ENCODE results near the gene EP400.

Gene EP400

DNA sequence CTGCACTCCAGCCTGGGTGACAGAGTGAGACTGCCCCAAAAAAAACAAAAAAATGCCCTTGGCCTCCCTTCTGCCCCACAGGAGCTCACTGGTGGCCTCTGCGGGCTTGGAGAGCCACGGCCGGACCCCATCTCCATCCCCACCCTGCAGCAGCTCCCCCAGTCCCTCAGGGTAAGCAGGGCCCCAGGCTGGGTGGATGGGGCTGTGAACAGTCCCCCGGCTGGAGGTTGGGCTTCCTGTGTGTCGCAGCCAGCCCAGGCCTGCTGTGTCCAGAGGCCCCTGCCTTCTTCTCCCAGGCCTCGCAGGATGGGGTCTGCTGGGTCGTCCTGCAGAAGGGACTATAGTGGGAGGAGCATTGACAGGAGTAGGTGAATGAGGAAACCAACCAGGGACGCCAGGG, 36.1 kb upstream of the EP400 start:
- no peak for DNase-seq

DNA sequence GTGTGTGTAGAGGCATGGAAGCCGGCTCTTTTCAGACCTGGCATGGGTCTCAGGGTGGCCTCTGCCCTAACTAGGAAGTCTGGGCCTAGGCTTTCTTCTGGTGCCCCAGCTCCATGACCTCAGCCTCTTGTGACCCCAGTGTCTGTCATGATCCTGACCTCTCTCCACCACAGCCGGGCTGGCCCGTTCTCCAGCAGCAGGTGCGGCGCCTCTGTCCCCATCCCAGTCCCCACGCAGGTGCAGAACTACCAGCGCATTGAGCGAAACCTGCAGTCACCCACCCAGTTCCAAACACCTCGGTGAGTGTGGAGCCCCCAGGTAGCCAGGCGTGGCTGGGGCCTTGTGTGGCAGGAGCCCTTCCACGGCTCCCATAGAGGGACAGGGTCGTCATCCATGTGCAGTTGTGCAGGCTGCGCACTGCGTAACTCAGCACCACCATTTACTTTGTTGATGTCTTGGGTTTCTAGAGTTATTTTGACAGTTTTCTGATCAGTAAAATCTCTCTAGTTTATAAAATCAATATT, 35.5 kb upstream of the EP400 start:
- DNase-seq, result no peak

DNA sequence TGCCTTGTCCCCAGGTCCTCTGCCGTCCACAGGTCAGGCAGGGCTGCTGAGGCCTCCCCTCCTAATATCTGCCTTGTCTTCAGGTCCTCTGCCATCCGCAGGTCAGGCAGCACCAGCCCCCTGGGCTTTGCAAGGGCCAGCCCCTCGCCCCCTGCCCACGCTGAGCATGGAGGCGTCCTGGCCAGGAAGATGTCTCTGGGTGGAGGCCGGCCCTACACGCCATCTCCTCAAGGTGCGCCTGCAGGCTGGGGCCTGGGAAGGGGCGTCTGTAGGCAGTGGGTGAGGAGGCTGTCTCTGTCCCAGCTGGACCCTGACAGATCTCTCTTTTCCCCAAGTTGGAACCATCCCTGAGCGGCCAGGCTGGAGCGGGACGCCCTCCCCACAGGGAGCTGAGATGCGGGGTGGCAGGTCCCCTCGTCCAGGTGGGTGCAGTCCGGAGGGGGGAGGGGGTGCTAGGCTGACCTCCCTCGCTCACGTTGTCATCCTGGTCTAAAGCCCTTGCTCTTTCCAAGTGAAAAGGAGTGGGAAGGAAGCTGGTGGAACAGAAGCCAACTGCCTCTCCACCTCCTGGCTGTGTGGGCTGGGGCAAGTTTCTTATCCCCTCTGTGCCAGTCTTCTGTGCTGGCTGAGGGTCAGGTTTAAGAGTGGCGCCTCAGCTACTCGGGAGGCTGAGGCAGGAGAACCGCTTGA, 34.6 kb upstream of the EP400 start:
- DNase-seq, result no peak

DNA sequence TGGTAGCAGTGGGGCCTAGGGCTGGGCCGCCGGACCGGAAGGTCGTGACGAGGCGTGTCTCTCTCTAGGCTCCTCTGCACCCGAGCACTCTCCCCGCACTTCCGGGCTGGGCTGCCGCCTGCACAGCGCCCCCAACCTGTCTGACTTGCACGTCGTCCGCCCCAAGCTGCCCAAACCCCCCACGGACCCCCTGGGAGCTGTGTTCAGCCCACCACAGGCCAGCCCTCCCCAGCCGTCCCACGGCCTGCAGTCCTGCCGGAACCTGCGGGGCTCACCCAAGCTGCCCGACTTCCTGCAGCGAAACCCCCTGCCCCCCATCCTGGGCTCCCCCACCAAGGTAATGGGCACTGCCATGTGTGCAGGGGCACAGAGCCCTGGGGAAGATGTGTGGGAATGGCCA, 33.9 kb upstream of the EP400 start:
- DNase-seq, result no peak

DNA sequence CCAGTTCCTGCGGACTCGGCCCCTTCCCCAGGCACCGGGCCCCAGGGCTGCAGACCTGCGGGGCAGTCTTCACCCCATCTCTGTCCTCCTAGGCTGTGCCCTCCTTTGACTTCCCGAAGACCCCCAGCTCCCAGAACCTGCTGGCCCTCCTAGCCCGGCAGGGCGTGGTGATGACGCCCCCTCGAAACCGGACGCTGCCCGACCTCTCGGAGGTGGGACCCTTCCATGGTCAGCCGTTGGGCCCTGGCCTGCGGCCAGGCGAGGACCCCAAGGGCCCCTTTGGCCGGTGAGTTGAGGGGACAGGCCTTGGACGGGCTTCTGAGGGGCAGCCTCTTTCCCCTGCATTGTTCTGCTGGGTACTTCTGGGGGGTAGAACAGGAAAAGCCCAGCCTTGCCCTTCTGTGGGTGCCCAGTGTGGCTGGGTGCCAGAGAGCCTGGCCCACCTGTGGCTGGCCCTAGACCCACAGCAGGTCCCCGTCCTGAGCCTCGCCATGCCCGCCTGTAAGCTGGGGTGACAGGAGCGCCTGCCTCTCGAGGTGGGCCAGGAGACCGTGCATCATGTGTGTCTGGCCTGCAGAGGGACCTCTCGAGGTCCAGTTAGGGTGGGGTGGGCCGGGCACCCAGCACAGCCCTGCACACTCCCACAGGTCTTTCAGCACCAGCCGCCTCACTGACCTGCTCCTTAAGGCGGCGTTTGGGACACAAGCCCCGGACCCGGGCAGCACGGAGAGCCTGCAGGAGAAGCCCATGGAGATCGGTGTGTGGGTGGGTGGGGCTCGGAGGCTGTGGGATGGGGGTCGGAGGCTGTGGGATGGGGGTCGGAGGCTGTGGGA, 33.2 kb upstream of the EP400 start:
- DNase-seq, result no peak

DNA sequence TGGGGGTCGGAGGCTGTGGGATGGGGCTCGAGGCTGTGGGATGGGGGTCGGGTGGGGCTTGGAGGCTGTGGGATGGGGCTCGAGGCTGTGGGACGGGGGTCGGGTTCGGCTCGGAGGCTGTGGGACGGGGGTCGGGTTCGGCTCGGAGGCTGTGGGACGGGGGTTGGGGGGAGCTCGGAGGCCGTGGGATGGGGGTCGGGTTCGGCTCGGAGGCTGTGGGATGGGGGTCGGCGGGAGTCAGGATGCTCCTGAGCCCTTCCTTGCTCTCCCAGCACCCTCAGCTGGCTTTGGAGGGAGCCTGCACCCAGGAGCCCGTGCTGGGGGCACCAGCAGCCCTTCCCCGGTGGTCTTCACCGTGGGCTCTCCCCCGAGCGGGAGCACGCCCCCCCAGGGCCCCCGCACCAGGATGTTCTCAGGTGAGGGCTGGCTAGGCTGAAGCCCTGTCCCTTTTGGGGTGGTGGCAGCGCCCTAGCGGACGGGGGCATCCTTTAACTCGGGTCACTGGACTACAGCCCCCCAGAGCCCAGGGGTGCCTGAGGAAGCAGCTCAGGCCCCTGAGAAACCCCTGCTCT, 32.5 kb upstream of the EP400 start:
- DNase-seq, result no peak

DNA sequence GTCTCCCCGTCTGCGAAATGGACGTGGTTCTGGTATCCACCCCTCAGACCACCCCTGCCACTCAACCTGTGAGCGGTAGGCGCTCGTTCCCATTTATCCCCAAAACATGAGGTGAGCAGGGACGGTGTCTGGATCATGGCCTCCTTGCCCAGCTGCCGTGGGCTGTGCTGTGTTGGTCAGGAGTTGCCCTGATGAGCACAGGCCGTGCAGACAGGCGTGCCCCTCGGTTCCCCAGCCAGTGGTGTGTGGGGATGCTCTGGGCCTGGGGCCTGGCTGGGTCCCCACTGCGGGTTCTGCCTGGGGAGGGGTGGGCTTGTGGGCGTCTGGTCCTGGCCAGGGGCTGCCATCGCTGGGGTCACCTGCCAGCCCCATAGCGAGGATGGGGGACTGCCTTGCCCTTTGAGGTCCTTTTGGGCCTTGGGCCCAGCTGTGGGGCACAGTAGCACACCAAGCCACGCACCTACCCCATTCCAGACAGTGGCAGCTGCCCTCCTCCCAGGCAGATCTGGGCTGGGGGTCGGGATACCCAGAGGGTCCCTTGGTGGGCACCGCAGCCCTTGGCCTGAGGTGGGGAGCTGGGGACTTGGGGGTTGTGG, 31.9 kb upstream of the EP400 start:
- DNase-seq, result no peak

DNA sequence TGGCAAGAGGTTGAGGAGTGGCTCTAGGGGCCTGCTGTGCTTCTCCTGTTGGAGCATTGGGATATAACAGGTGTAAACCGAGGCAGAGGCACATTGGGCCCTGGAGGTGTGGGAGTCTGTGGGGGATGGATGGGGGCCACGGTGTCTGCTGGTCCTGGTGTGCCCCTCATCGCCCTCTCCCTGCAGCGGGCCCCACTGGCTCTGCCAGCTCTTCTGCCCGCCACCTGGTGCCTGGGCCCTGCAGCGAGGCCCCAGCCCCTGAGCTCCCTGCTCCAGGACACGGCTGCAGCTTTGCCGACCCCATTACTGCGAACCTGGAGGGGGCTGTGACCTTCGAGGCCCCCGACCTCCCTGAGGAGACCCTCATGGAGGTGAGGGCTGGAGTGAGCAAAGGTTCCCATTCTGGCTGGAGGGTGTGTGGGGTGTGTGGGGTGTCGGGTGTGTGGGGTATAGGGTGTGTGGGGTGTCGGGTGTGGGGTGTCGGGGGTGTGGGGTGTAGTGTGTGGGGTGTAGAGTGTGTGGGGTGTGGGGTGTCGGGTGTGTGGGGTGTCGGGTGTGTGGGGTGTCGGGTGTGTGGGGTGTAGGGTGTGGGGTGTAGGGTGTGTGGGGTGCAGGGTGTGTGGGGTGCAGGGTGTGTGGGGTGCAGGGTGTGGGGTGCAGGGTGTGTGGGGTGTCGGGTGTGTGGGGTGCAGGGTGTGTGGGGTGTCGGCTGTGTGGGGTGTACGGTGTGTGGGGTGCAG, 31.3 kb upstream of the EP400 start:
- DNase-seq, result no peak

DNA sequence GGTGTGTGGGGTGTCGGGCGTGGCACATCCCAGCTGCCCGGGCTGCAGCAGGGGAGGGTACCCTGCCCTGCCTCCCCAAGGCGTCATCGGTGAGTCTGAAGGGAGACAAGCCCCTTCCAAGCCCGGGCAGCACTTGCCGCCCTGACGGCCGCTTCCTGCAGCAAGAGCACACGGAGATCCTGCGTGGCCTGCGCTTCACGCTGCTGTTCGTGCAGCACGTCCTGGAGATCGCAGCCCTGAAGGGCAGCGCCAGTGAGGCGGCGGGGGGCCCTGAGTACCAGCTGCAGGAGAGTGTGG, 30.7 kb upstream of the EP400 start:
- DNase-seq, result no peak

DNA sequence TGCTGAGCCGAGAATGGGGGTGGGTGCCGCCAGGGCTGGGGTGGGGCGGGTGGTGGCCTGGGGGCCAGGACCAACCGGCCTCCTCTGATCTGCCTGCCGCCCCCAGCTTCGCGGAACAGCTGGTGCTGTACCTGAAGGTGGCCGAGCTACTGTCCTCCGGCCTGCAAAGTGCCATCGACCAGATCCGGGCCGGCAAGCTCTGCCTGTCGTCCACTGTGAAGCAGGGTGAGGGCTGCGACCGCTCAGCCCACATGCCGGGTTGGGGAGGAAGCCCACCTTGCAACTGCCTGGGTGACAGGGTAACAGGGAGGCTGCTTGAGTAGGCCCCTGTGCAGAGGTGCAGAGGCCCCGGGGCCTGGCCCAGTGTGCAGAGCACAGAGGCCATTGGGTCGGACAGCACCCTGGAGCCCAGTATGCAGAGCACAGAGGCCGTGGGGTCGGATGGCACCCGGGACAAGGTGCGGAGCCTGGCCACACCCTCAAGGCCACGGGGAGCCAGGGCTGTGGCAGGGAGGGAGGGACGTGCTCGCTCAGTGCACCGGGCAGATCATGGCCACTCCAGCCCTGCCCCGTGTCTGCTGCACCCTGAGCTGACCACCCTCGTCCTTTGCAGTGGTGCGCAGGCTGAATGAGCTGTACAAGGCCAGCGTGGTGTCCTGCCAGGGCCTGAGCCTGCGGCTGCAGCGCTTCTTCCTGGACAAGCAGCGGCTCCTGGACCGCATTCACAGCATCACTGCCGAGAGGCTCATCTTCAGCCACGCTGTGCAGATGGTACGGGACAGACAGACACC, 30.2 kb upstream of the EP400 start:
- no peak for DNase-seq

DNA sequence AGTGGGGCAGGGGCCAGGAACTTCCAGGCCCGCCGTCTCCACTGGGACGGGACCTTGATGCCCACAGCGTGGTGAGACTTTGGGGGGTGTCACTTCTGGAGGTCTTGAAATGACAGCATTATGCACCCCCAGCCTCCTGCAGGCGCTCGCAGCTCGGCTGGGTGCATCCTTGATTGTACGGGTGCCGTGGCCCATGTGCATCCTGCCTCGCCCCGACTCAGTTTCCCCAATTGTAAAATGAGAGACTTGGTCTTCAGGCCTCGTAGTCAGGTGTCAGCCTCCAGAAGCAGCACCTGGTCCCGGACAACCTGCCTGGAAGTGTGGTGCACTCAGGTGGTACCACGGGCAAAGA, 29.6 kb upstream of the EP400 start:
- no peak for DNase-seq

DNA sequence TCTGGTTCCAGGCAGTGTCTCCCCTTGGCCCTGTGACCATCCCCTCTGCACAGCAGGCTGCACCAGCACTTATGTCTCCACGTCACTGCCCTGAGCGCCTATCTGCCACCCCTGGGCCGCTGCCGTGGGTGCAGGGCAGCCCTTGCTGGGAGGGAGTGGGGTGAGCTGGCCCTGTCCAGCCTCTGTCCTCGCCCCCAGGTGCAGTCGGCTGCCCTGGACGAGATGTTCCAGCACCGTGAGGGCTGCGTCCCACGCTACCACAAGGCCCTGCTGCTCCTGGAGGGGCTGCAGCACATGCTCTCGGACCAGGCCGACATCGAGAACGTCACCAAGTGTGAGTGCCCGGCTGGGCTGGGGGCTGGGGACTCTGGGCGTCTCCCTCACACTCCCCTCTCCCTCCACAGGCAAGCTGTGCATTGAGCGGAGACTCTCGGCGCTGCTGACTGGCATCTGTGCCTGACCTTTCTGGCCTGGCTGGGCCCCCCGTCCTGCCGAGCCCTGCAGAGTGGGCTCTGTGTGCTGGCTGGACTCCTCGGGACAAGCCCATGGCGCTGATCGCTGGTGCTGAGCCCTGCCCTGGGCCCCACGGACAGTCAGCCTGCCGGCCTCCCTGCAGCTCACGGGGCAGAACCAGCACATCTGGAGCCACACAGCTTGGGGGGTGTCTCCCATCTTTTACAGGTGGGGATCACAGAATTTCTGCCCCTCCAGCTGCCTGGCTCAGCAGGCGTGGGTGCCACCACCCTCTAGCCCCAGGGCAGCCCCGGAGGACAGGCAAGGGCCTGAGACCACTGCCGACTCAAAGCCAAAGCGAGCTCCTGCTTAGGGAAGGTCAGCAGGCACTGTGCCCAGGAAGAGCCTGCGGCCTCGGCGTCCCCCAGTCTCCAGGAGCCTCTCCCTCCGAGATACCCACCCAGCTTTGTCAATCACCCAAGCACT, 28.6 kb upstream of the EP400 start:
- DNase-seq, result no peak

DNA sequence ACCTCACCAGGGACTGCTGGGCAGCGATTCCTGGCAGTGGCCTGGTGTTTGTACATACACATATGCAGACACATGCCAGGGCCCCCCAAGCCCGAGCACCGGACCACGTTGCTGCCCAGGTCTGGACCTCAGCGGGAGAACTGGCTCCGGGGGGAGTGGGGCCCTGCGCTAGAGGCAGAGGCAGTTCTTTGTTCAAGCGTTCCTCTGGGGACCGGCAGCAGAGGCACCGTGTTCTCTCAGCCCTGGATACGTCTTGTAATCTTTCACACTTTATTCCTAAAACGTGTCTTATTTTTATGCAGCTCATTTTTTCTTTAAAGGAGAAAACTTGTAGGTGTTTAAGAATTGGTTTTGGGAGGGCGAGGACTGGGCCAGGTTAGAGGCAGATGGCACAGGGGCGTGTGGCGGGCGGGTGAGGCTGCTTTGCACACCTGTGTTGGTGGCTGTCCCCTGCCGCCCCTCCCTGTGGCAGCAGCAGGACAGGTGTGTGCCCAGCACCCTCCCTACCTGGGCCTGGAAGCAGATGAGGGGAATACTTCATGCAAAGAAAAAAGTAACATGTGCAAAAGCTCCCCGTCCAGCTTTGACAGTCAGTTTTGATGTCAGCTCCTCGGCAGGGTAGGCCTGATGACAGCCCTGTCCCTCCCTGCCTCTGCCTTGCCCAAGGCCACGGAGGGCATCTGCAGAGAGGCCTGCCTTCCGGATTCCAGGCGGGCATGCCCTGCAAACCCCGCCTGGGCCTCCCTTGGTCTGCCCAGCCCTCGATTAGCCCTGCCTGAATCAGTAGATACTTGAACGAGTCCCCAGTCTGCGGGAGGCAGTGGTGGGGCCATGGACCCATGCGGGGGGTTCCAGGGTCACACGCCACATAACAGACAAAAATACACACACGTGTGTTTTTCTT, 27.6 kb upstream of the EP400 start:
- DNase-seq, result no peak

DNA sequence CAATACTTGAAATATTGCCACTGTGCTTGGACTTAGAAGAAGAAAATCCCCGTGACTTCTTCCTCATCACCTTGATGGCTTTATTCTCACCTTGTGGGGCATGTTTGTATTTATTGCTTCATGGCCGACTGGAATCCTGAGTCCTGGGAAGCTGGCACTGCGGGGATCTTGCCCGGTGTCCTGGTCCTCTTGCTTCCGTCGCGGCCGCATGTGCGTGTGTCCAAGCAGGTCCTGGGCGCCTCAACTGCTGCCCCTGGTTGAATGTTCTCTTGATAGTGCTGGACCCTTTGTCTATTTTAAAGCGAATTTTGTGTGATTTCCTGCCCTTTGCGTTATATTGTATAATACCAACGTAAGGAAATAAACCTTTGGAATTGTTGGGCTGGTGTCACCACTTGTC, 27.0 kb upstream of the EP400 start:
- DNase-seq, result no peak

DNA sequence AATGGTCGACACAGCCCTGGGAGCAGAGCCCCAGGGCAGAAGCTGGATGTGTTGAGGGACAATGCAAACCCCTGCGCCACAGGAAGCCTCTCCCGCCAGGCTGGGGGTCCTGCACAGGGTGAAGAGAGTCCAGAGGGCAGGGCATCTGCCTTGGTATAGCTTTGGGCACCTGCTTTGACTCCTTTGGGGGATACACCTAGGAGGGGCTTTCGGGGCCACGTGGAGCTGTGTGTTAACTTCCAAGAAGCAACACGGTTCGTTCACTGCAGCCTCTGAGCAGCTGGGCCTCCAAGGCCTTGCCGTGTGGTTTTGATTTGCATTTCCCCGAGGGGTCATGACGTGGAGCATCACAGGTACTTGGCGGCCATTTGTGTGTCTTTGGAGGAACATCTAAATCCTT, 26.5 kb upstream of the EP400 start:
- no peak for DNase-seq

DNA sequence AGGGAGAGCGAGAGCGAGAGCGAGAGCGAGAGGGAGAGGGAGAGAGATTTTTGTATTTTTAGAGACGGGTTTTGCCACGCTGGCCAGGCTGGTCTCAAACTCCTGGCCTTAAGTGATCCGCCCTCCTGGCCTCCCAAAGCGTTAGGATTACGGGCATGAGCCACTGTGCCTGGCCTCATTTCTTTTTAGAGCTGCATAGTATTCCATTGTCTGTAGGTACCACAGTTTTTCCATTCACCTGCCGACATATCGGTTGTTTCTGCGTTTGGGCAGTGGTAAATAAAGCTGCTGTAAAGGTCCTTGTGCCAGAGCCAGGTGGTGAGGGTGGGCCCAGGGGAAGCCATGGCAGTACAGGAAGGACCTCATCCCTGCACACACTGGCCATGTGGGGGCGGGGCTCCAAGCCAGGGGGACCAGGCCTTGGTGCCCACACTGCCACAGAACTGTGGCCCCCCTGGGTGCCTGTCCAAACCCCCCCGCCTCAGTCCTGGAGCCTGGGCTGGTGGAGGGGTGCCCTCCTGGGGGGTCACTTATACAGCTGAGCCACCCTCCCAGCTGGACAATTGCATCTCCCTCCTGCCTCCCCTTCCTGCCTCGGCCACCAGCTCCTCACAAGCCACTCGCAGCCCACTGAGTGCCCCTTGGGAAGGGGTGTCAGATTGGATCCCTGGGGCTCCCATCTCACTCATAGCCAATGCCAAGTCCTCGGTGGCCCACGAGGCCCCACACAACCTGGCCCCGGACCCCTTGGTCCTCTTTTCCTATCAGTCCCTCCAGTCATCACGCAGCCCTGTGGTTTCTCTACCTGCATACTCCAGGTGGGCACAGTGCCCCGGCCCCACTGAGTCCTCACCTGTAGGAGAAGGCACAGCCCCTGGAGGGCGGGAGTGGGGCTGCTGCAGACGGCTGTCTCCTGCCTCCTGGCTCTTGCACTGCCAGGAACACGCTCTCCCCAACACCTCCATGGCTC, 22.3 kb upstream of the EP400 start:
- no peak for DNase-seq

DNA sequence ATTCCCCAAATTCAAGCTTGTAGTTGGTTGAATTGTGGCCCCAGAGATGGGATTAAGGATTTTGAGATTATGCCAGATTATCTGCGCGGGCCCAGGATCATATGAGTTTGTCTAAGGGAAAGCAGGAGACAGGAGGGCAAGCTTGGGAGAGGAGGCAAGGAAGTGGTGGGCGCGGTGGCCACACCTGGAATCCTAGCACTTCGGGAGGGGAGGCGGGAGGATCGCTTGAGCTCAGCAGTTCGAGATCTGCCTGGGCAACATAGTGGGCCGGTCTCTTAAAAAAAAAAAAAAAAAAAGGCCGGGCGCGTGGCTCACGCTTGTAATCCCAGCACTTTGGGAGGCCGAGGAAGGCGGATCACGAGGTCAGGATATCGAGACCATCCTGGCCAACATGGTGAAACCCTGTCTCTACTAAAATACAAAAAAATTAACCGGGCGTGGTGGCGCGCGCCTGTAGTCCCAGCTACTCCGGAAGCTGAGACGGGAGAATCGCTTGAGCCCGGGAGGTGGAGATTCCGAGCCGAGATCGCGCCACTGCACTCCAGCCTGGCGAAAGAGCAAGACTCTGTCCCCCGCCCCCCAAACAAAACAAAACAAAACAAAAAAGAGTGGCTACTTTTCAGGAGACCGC, 21.5 kb upstream of the EP400 start:
- DNase-seq, result no peak

Data from CD4-positive, alpha-beta T cell treated with Interleukin-21 for 1 hour (primary cell).